GM18951 (cell line): Measurements from ENCODE around the gene UBQLN3.

ENCODE experiments used
- POLR2A ChIP-seq: IDR thresholded peaks from 4 replicates; pipeline ENCODE4 v1.6.1; 2011; ENCODE audit warnings: mild to moderate bottlenecking; ENCODE audit not compliant: insufficient read length, insufficient read depth; ENCODE audit errors: extremely low read depth
- in situ Hi-C: fragments of 300-500 bp; cut with MboI; formaldehyde crosslinking; loops from one replicate; pipeline ENCODE4 v1.12.0; 2022; ENCODE audit warnings: low sequenced_read_pairs, mixed read lengths, inconsistent platforms; ENCODE audit not compliant: unreplicated experiment

Gene UBQLN3

GRCh38 chr11:5527716-5528115 is 18.0 kb upstream of the UBQLN3 start:
- TF ChIP-seq POLR2A, result no peak
- in situ Hi-C loops, result no loop called here

GRCh38 chr11:5524756-5525155 is 15.0 kb upstream of the UBQLN3 start:
- in situ Hi-C loops, result no loop called here
- no peak for TF ChIP-seq POLR2A

- no peak for TF ChIP-seq POLR2A
- in situ Hi-C loops, result no loop called here
Observed at GRCh38 chr11:5522308-5522707, 12.6 kb upstream of the UBQLN3 start.

- in situ Hi-C loops, result no loop called here
- no peak for TF ChIP-seq POLR2A
Observed at GRCh38 chr11:5521540-5521939, 11.8 kb upstream of the UBQLN3 start.

- no peak for TF ChIP-seq POLR2A
- in situ Hi-C loops, result no loop called here
Observed at GRCh38 chr11:5516599-5516998, 6.8 kb upstream of the UBQLN3 start, which contains the start of gene UBQLNL. Gene UBQLNL (minus strand): TSS chr11:5516699. CDS start chr11:5516441, 258 bp downstream.

GRCh38 chr11:5514841-5515240 is 5.1 kb upstream of the UBQLN3 start:
- in situ Hi-C loops, result no loop called here
- no peak for TF ChIP-seq POLR2A

- TF ChIP-seq POLR2A, result no peak
- in situ Hi-C loops, result no loop called here
Observed at GRCh38 chr11:5508605-5509004, 1.2 kb downstream of the UBQLN3 start.

- TF ChIP-seq POLR2A, result no peak
- in situ Hi-C loops, result no loop called here
Observed at GRCh38 chr11:5507933-5508305, 1.8 kb downstream of the UBQLN3 start.

GRCh38 chr11:5507177-5507932 is 2.4 kb downstream of the UBQLN3 start:
- in situ Hi-C loops, result no loop called here
- TF ChIP-seq POLR2A, result no peak

- in situ Hi-C loops, result no loop called here
- no peak for TF ChIP-seq POLR2A
Observed at GRCh38 chr11:5505363-5506048, 4.3 kb downstream of the UBQLN3 start.

- in situ Hi-C loops, result no loop called here
- no peak for TF ChIP-seq POLR2A
Observed at GRCh38 chr11:5504403-5504921, 5.3 kb downstream of the UBQLN3 start.

GRCh38 chr11:5500393-5500801 is 9.4 kb downstream of the UBQLN3 start:
- TF ChIP-seq POLR2A, result no peak
- in situ Hi-C loops, result no loop called here

- no peak for TF ChIP-seq POLR2A
Observed at GRCh38 chr11:5499671-5500070, 10.1 kb downstream of the UBQLN3 start.

More at GRCh38 chr11:5499671-5500070, 10.1 kb downstream of the UBQLN3 start:
- in situ Hi-C loops, result no loop called here
